Stimulated activated CD8-positive, alpha-beta memory T cell treated with anti-CD3 and anti-CD28 coated beads, Interleukin-12 subunit alpha, Interleukin-12 subunit beta, amount 100 ng/mL, for 4 hours (primary cell): Measurements from ENCODE around the gene PPM1M.

Source experiments
- DNase-seq: peaks from one replicate; pipeline ENCODE4 v3.0.0-alpha.2; 2020; ENCODE audit warnings: low read depth

The PPM1M gene

GRCh38 chr3:52216585-52217408 is 28.8 kb upstream of the PPM1M start:
- no peak for DNase-seq

DNA sequence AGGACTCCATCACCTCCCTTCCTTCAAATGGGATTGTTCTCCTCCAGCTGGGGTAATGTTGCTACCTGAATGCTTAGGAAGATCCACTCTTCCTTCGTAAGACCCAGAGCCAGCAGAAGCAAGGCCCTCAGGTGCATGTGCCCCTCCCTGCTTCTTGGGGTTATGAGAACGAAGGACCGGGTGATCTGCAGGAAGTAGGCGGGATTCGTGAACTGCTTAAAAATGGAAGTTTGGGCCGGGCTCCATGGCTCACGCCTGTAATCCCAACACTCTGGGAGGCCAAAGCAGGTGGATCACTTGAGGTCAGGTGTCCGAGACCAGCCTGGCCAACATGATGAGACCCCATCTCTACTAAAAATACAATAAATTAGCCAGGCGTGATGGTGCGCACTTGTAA is 28.2 kb upstream of the PPM1M start:
- DNase-seq = no peak

GRCh38 chr3:52218026-52218425 is 27.5 kb upstream of the PPM1M start:
- no peak for DNase-seq

- DNase-seq = no peak
These were observed 27.1 kb upstream of the PPM1M start for GRCh38 chr3:52218454-52218853.

DNA sequence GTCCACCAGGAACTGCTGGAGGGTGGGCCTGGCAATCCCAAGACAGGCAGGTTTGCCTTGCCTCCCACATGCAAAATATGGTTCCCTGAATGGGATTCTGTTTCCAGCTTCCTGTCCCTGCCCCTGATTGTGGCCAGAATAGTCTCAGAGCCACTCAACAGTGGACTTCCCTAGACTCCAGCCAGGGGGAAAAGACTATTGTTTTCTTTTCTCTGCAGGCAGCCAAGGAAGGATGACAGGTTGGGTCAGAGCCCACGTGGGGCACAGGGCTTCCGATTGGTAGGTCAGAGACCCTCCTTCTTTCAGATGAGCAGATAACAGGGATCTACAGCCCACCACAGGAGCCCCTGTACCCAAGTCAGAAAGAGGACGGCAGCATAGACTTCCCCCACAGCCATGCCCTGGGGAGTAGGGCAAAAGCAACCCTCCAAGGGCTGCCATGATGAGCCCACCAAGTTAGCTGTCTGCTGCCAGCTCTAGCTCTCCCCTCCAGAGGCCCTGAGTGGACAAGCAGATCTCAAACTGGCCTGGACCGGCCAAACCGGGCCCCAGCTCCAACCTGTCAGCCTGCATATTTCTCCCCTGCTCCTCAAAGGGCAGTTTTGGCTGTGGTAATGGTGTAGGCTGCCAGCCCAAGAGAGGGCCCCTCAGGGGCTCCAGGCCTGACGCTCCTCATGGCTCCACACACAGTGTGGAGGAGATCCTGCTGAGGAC is 26.5 kb upstream of the PPM1M start:
- DNase-seq = no peak

- DNase-seq = peak; percentile 71
These were observed 25.1 kb upstream of the PPM1M start for GRCh38 chr3:52220380-52221026.

DNA sequence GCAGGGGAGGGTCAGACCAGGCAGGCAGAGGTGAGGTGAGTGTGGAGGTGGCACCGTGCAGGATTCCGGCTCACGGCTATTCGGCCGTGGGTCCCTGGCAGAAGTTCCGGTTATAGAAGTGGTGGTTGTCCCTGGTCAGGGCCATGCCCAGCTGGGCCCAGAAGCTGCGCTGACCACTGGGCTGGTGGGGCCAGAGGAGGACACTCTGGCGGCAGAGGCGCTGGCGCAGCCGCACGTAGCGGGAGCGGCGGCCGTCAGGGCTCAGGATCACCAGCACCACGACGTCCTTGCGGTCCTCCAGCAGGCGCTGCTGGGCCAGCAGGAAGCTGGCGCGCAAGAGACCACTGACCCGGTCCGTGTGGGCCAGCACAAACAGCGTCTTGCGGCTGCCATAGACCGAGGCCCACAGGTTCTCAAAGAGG is 24.4 kb upstream of the PPM1M start:
- DNase-seq = no peak

GRCh38 chr3:52221563-52222318 is 23.8 kb upstream of the PPM1M start:
- DNase-seq = no peak

GRCh38 chr3:52222319-52223221 is 23.0 kb upstream of the PPM1M start:
- no peak for DNase-seq

- DNase-seq = no peak
These were observed 21.8 kb upstream of the PPM1M start for GRCh38 chr3:52223449-52224408.

DNA sequence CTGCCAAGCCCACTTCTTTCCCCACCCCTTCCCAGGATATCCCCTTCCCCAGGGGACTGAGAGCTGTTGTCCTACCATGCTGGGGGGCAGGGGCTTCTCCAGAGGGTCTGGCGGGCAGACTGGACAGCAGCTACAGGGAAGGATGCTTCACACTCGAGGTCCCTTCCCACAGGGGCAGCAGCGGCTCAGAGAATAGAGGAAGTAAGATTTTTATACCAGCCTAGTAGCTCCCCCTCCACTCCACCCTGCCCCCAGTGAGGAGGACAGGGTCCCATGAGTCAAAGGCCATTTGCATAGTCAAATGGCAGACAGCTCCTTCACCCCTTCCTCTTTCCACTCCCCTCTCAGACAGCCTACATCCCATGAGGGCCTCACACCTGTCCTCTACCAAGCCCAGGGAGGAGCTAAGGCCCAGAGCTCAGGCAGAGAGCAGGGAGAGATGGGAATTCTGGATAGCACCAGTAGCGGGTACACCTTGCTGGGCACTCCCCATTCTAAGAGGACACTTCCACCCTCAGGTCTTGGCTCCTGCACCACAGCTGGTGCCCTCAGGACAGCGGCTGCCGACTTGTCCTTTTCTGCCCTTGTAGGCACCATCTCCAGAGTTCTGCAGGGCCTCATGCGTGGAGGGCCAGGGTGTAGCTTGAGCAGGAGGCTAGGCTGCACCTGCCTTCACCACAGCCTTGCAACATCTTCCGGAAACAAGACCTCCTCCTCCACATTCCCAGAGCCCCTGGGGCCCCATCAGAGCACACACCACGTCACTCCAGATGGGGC is 19.9 kb upstream of the PPM1M start, which contains the start of gene TLR9:
Gene TLR9, minus strand, starts transcription at position 194 of the 777 bp plus-strand sequence. Its CDS starts 116 bp downstream, at position 78.
- no peak for DNase-seq

DNA sequence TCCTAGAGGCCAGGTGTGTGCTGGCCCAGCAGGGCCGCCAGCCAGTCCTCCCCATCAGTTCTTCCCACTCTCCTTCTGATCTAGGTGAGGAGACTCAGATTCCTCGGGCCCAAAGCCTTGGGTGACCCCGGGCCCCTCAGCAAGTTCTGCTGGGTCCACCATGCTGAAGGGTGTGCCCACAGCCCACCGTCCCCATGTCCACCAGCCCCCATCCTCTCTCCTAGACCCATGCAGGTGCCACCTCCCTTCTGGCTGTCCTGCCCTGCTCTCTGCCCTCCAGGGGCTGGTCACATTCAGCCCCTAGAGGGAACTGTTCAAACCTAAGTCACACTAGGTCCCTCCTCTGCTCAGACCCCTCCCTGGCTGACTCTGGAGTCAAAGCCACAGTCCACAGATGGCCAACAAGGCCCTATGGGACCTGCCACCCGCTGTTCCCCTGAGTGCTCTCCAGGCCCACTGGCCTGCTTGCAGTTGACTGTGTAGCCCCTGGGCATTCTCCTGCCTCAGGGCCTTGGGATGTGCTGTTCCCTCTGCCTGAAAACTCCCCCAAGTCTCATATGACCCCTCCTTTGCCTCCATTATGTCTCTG is 19.2 kb upstream of the PPM1M start:
- no peak for DNase-seq

DNA sequence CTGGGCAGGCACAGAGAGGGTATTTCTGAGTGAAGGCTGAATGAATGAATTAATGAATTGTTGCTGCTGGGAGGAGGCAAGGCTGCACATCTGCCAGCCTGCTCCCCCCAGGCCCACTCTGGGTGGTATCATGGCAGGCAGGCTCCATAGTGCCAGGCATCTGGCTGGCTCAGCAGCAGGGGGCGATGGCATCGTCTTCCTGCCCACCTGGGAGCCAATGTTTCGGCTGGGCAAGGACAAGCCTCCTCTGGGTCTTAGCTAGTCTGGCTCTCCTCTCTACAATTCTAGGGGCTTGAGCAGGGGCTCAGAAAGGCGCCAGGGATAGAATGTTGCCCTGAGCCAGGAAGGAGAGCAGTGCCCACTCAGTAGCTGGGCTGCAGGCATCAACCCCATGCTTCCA is 18.4 kb upstream of the PPM1M start:
- no peak for DNase-seq

DNA sequence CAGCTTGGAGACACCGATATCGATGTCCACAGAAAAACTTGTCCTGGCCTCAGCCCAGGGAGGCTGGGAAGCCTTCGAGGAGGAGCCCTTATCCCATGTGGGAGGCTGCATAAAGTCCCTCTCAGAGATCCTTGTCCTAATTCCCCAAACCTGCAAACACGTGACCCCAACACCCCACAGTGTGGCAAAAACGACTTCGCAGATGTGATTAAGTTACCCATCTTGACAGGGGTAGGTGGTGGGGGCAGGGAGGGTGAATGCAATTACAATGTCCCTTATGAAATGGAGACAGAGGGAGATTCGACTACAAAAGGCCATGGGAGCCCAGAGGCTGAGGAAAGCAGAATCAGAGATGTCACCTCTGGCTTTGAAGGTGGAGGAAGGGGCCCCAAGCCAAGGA is 17.8 kb upstream of the PPM1M start:
- DNase-seq = no peak

DNA sequence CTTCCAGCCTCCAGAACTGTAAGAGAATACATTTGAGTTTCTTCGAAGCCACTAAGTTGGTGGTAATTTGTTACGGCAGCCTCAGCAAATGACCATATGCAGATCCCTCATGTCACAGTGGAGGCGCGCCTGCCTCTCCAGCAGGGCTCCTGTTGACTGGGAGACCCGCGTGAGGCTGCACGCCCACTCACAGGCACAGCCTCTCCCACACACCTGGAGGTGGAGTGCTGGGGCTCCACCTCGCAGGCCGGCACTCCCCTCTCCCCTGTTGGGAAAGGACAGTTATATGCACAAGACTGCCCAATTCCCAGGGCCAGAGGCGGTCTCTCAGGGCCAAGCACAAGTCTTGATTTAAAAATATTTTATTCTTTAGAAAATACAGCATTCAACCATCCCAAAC is 17.3 kb upstream of the PPM1M start:
- DNase-seq = no peak

GRCh38 chr3:52228751-52229291 is 16.7 kb upstream of the PPM1M start:
- DNase-seq = no peak

GRCh38 chr3:52229656-52230055 is 15.9 kb upstream of the PPM1M start:
- no peak for DNase-seq

- DNase-seq = no peak
These were observed 15.1 kb upstream of the PPM1M start for GRCh38 chr3:52230461-52230860.
